GM12873 (cell line): ENCODE data around the gene PCIF1.

Source experiments
- CTCF ChIP-seq: IDR thresholded peaks from 2 replicates; pipeline ENCODE4 v1.5.1; 2012; ENCODE audit warnings: low read depth, mild to moderate bottlenecking, moderate library complexity, low read length, control low read depth; ENCODE audit not compliant: insufficient read depth; ENCODE audit errors: missing control alignments

Gene PCIF1

DNA sequence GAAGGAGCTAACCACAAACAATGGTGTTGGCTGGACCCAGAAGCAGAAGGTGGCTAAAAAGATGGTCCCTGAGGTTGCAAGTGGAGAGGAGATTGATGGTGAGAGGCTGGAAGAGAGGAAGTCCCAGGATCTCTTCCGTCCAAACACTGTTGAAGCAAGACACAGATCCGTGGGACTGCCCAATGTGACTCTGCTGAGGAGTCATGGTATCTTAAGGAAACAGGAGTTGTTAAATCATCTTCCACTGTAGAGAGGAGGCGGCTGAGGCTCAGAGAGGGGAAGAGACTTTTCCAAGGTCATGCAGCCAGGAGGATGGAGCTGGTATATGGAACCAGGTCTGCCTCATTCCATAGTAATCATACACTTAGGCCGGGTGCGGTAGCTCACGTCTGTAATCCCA, 41.6 kb downstream of the PCIF1 start:
- TF ChIP-seq CTCF = no peak

DNA sequence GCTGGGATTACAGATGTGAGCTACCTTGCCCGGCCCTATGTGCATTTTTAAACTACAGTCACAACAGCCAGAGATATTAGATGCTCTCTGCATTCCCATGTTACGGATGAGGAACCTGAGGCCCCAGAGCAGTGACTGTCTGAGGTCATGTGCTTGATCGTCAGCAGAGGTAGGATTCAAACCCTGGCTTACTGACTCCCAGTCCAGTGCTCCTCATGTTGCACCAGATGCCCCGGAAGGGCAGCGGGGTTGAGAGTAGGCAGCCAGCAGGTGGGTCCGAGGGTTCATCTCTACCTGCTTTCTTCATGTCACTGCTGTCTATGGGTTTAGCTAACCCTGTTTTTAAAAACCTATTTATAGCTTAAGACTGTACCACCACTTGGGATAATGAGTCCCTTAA, 46.8 kb downstream of the PCIF1 start:
- TF ChIP-seq CTCF = no peak

- TF ChIP-seq CTCF = no peak
These were observed 48.8 kb downstream of the PCIF1 start for GRCh38 chr20:45983279-45983743.

- no peak for TF ChIP-seq CTCF
These were observed 51.1 kb downstream of the PCIF1 start for GRCh38 chr20:45985573-45985972.

DNA sequence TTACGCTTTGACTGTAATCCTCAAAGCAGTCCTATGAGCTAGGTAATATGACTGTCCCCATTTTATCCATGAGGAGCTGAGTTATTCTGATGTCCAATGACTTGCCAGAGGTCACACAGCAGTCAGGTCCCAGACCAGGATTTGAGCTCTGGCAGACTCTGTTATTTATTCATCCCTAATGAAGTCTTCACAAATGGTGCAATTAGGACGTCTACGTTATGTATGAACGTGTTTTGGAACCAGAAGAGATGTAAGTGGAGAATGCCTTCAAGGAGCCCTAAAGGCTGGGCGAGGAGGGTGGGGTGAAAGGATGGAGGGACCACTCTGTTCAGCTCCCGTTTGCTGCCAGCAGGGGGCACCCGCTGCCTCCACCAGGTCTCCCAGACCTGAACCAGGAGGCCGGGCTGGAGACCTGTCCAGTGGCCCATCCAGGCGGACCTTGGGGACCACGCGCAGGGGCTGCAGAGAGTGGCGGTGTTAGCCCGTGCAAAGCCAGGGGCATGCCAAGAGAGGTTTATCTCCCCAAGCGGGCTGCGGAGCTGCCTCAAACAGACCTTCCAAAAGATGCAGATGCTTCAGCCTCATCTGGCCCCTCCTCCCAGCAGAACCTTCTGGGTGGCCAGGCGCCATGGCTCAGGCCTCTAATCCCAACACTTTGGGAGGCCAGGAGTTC, 52.8 kb downstream of the PCIF1 start:
- peak; percentile 97 for TF ChIP-seq CTCF

DNA sequence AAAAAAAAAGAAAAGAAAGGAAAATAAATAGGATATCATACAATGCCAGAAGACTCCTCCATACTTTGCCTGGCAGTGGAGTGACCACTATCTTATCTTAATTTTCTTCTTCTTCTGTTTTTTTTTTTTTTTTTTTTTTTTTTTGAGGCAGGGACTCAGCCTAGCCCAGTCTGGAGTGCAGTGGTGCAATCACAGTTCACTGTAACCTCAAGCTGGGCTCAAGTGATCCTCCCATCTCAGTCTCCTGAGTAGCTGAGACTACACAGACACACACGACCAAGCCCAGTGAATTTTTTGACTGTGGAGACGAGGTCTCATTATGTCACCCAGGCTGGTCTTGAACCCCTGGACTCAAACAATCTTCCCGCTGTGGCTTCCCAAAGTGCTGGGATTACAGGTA, 57.1 kb downstream of the PCIF1 start:
- TF ChIP-seq CTCF = no peak

DNA sequence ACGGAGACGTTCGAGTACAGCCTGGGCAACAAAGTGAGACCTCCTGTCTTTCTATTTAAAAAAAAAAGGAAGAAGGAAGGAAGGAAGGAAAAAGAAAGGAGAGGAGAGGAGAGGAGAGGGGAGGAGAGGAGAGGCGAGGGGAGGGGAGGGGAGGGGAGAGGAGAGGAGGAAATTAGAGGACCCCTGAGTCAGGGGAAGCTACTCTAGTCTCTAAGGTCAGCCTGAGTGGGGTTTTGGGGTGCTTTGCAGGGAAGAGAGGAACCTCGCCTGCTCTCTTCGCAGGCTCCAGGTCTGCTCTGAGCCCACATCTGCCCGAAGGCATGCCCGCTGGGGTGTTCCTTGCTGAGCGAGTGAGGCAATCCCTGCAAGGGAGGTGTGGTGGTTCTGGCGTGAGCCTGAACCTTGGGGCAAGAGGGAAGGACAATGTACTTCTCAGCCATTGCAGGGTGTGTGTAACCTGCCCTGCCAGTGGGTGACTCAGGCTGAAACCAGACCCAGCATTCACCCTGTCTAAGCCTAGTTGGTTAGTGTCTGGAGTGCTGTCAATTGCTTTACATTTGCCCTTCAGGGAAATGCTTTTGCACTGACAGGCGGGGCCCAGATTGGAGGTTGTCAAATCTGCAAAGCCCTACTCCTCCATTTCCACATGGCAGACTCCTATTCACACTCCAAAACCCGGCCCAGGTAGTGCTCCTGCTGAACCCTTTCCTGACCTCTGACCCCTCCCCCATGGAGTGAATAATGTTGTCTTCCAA, 58.9 kb downstream of the PCIF1 start:
- no peak for TF ChIP-seq CTCF
